Gastrocnemius medialis (tissue), 4 donors: ENCODE measurements around the gene NBPF3. TPM values are rescaled to one million over a fixed set of nuclear protein-coding genes. Genes with fewer than 3 reads are reported as not detected.

Experiments used
- ATAC-seq, 2 donors: fragments of 150-250 bp; one replicate each; pipeline ENCODE4 v1.9.1; 2016
- DNase-seq, 2 donors: peaks; one replicate each; pipeline ENCODE4 v3.0.0-alpha.2; 2019
- H3K27ac ChIP-seq, 4 donors: fragments of 200-600 bp; sonication (generic); 1 replicate in 1 of 4; 2 replicates in 3 of 4; pipeline ENCODE4 v1.5.1; 2016 to 2018; ENCODE audit warnings: mild to moderate bottlenecking in 2 of 4, moderate library complexity in 1 of 4
- H3K27me3 ChIP-seq, 3 donors: fragments of 200-600 bp; sonication (generic) in 2 of 3; 1 replicate in 1 of 3; 2 replicates in 2 of 3; pipeline versions ENCODE4 v1.5.1 to v1.6.0; 2016 to 2019; ENCODE audit warnings: mild to moderate bottlenecking in 1 of 3, moderate library complexity in 1 of 3
- H3K36me3 ChIP-seq, 2 donors: fragments of 200-600 bp; sonication (generic) in 1 of 2; one replicate each; pipeline ENCODE4 v1.5.1; 2017 to 2018
- H3K4me1 ChIP-seq, 2 donors: fragments of 200-600 bp; sonication (generic) in 1 of 2; one replicate each; pipeline ENCODE4 v1.5.1; 2016 to 2017; ENCODE audit warnings: mild to moderate bottlenecking in 2 of 2
- H3K4me3 ChIP-seq, 4 donors: fragments of 200-600 bp; sonication (generic) in 3 of 4; 1 replicate in 1 of 4; 2 replicates in 3 of 4; pipeline ENCODE4 v1.5.1; 2016 to 2019; ENCODE audit warnings: mild to moderate bottlenecking in 2 of 4
- H3K9me3 ChIP-seq, 3 donors: fragments of 200-600 bp; sonication (generic) in 2 of 3; 1 replicate in 1 of 3; 2 replicates in 2 of 3; pipeline ENCODE4 v1.5.1; 2016 to 2019
- CTCF ChIP-seq, 5 experiments: fragments of 450-650 bp in 3 of 5; fragments of 200-600 bp in 2 of 5; sonication (generic) in 2 of 5; IDR thresholded peaks in 4 of 5; conservative IDR thresholded peaks in 1 of 5; 1 replicate in 4 of 5; 2 replicates in 1 of 5; pipeline ENCODE4 v1.5.1; 2016 to 2019; ENCODE audit warnings: antibody characterized with exemption in 5 of 5, mild to moderate bottlenecking in 3 of 5, moderate library complexity in 3 of 5
- POLR2A ChIP-seq, 2 donors: fragments of 450-650 bp; IDR thresholded peaks; one replicate each; pipeline ENCODE4 v1.6.1; 2017; ENCODE audit warnings: antibody characterized with exemption in 2 of 2, mild to moderate bottlenecking in 2 of 2, moderate library complexity in 2 of 2
- in situ Hi-C, 4 donors: fragments of 200-750 bp; cut with MboI; loops; one replicate each; pipeline versions ENCODE4 v1.15.0 to v1.8.0; 2017; ENCODE audit warnings: low sequenced_read_pairs in 4 of 4
- intact Hi-C: fragments of 100-400 bp; cut with DNase I; formaldehyde crosslinking; loops from one replicate; pipeline ENCODE4 v1.15.1; 2023; ENCODE audit warnings: low total_unique reads
- total RNA-seq, 4 donors: library from RNA; depleted of rRNA; stranded (reverse); fragments of >200 nt; gene quantifications; one replicate each; pipeline versions ENCODE4 v1.1.0 to v1.2.3, GENCODE V29; 2016

NBPF3 gene
- total RNA-seq, 4 donors from 2014 or later = 0.73 to 2.1 (median 1.3) TPM

GRCh38 chr1:21510885-21511578 lies 71.1 kb downstream of the NBPF3 start:
- Histone ChIP-seq H3K27ac (no peak overlapping the region), H3K9me3 (no peaks in the 10 kb centered on the region), H3K27me3 (peaks cover 18 to 37% (median 33%) of the 10 kb centered on the region in 3 donors), H3K4me3 (no peak overlapping the region), H3K4me1 (peaks cover 0 to 7% of the 10 kb centered on the region in 2 donors), H3K36me3 (no peaks in the 10 kb centered on the region)
- TF ChIP-seq CTCF (IDR thresholded peaks at IDR 0.05 in 4 of 5, conservative IDR thresholded peaks at IDR 0.05 in 1 of 5) = no peak
- TF ChIP-seq POLR2A (IDR thresholded peaks at IDR 0.05) = no peak
- DNase-seq (no peak), ATAC-seq (no peak)
- intact Hi-C loops = no loop called here
- in situ Hi-C loops = no loop called here

- DNase-seq = peak in 1 of 2 donors; percentile 38
- Histone ChIP-seq H3K27me3 (peaks cover 18 to 33% (median 33%) of the 10 kb centered on the region in 3 donors), H3K36me3 (no peaks in the 10 kb centered on the region), H3K27ac (no peak overlapping the region), H3K4me3 (no peak overlapping the region), H3K9me3 (no peaks in the 10 kb centered on the region), H3K4me1 (peaks cover 0 to 7% of the 10 kb centered on the region in 2 donors)
- TF ChIP-seq CTCF (IDR thresholded peaks at IDR 0.05 in 4 of 5, conservative IDR thresholded peaks at IDR 0.05 in 1 of 5) = no peak
- TF ChIP-seq POLR2A (IDR thresholded peaks at IDR 0.05) = no peak
- peak in 1 of 2 donors; percentile 23 for ATAC-seq
- in situ Hi-C loops = no loop called here
- intact Hi-C loops = no loop called here
Measured at GRCh38 chr1:21511579-21512522, 71.9 kb downstream of the NBPF3 start.

GRCh38 chr1:21514245-21514644 lies 74.3 kb downstream of the NBPF3 start:
- H3K36me3 ChIP-seq = no peaks in the 10 kb centered on the region
- no peaks in the 10 kb centered on the region for H3K9me3 ChIP-seq
- TF ChIP-seq POLR2A (IDR thresholded peaks at IDR 0.05) (no peak), CTCF (IDR thresholded peaks at IDR 0.05 in 4 of 5, conservative IDR thresholded peaks at IDR 0.05 in 1 of 5) (no peak)
- no peak for ATAC-seq
- H3K4me3 ChIP-seq = no peak overlapping the region
- DNase-seq = no peak
- intact Hi-C loops (no loop called here), in situ Hi-C loops (no loop called here)
- peaks cover 0 to 4% of the 10 kb centered on the region in 2 donors for H3K4me1 ChIP-seq
- H3K27me3 ChIP-seq = peaks cover 5 to 21% (median 16%) of the 10 kb centered on the region in 3 donors
- no peak overlapping the region for H3K27ac ChIP-seq

GRCh38 chr1:21517161-21517589 lies 77.2 kb downstream of the NBPF3 start:
- TF ChIP-seq CTCF (IDR thresholded peaks at IDR 0.05 in 4 of 5, conservative IDR thresholded peaks at IDR 0.05 in 1 of 5) (no peak), POLR2A (IDR thresholded peaks at IDR 0.05) (no peak)
- Histone ChIP-seq H3K27ac (no peak overlapping the region), H3K4me3 (no peak overlapping the region), H3K36me3 (no peaks in the 10 kb centered on the region), H3K27me3 (no peaks in the 10 kb centered on the region), H3K4me1 (no peaks in the 10 kb centered on the region), H3K9me3 (no peaks in the 10 kb centered on the region)
- DNase-seq = no peak
- in situ Hi-C loops (no loop called here), intact Hi-C loops (no loop called here)
- no peak for ATAC-seq
